IPS-NIHi7 (cell line): Measurements from ENCODE around the gene FAM76B.

Experiments
- DNase-seq: peaks from one replicate; pipeline ENCODE4 v3.0.0; 2012; ENCODE audit warnings: mixed read lengths; ENCODE audit errors: extremely low spot score

Gene FAM76B

GRCh38 chr11:95792200-95792599 lies 2.6 kb upstream of the FAM76B start:
- DNase-seq: no peak

- DNase-seq: no peak
These were observed 2.1 kb upstream of the FAM76B start for GRCh38 chr11:95791709-95792033.

GRCh38 chr11:95790933-95791708 lies 1.5 kb upstream of the FAM76B start:
- DNase-seq: peak; percentile 46

- peak; percentile 89 for DNase-seq
These were observed 746 bp upstream of the FAM76B start, which contains the start of gene CEP57 for GRCh38 chr11:95790123-95790932. CEP57 (plus strand) TSS chr11:95790498; CDS start chr11:95790699, 201 bp downstream.

- peak; percentile 55 for DNase-seq
These were observed 569 bp downstream of the FAM76B start for GRCh38 chr11:95788921-95789505.

- no peak for DNase-seq
These were observed 9.0 kb downstream of the FAM76B start for GRCh38 chr11:95780544-95780943.

GRCh38 chr11:95778699-95779098 lies 10.9 kb downstream of the FAM76B start:
- DNase-seq: no peak

GRCh38 chr11:95776859-95777258 lies 12.7 kb downstream of the FAM76B start:
- no peak for DNase-seq

- DNase-seq: no peak
These were observed 21.1 kb downstream of the FAM76B start for GRCh38 chr11:95768521-95768920.

- DNase-seq: no peak
These were observed 22.1 kb downstream of the FAM76B start for GRCh38 chr11:95767498-95767897.

GRCh38 chr11:95766701-95767100 lies 22.9 kb downstream of the FAM76B start:
- DNase-seq: no peak

- peak; percentile 49 for DNase-seq
These were observed 25.2 kb downstream of the FAM76B start for GRCh38 chr11:95764267-95764898.

- no peak for DNase-seq
These were observed 27.0 kb downstream of the FAM76B start for GRCh38 chr11:95762534-95762933.

- no peak for DNase-seq
These were observed 28.6 kb downstream of the FAM76B start for GRCh38 chr11:95760941-95761340.

- DNase-seq: no peak
These were observed 38.1 kb downstream of the FAM76B start for GRCh38 chr11:95751515-95751914.

- no peak for DNase-seq
These were observed 39.5 kb downstream of the FAM76B start for GRCh38 chr11:95750101-95750500.

GRCh38 chr11:95739108-95739938 lies 50.3 kb downstream of the FAM76B start:
- DNase-seq: no peak

- no peak for DNase-seq
These were observed 52.8 kb downstream of the FAM76B start for GRCh38 chr11:95736809-95737208.

GRCh38 chr11:95736355-95736754 lies 53.2 kb downstream of the FAM76B start:
- DNase-seq: no peak

- peak; percentile 26 for DNase-seq
These were observed 55.5 kb downstream of the FAM76B start for GRCh38 chr11:95734009-95734572.
